GM12878 (cell line): ENCODE results near the gene MFSD6. TPM values are rescaled to one million over a fixed set of nuclear protein-coding genes. Genes with fewer than 3 reads are reported as not detected.

Source experiments
- ATAC-seq: fragments of 200-7000 bp; cut with Tn5 transposase; 3 replicates; pipeline ENCODE4 v1.9.1; 2020; ENCODE audit warnings: mild to moderate bottlenecking, moderate library complexity
- BruUV-seq: library from RNA; stranded (reverse); fragments of 400-500 nt; replicated peaks from 2 replicates; lab custom pipeline; 2021; lab: Mats Ljungman, UMichigan
- CTCF ChIA-PET: fragments of 300-600 bp; sonication (Branson Sonifier 250); formaldehyde crosslinking; extraction: SDS; loops from one replicate; lab custom pipeline; 2021; ENCODE audit warnings: inconsistent platforms; lab: Yijun Ruan, JAX
- POLR2A ChIA-PET: fragments of 350-600 bp; formaldehyde crosslinking; extraction: SDS; loops from one replicate; lab custom pipeline; 2021; ENCODE audit warnings: inconsistent platforms; lab: Charles Lee
- RAD21 ChIA-PET: fragments of 300-600 bp; sonication (Branson Sonifier 250); formaldehyde crosslinking; loops from one replicate; lab custom pipeline; 2023; ENCODE audit warnings: antibody characterized with exemption; ENCODE audit not compliant: unreplicated experiment; lab: Charles Lee
- SMC1A ChIA-PET: fragments of 300-600 bp; sonication (Branson Sonifier 250); formaldehyde crosslinking; loops from one replicate; lab custom pipeline; 2023; ENCODE audit not compliant: unreplicated experiment, uncharacterized antibody; lab: Charles Lee
- DNase-seq: peaks from one replicate; pipeline ENCODE4 v3.0.0-alpha.2; 2011; ENCODE audit warnings: low read depth, low spot score
- FAIRE-seq: peaks from 3 replicates; lab custom pipeline; 2011; peaks lifted over from hg19 to GRCh38; lab: Jason Lieb, UNC
- H2AFZ ChIP-seq: 2 replicates; pipeline ENCODE4 v1.6.0; 2011; ENCODE audit warnings: low read depth, low read length, control low read depth; ENCODE audit not compliant: control insufficient read depth
- H3K27ac ChIP-seq: 2 replicates; pipeline ENCODE4 v1.5.1; 2011; ENCODE audit warnings: control low read depth; ENCODE audit not compliant: control insufficient read depth, insufficient read depth
- H3K27me3 ChIP-seq, 2 experiments: replicated peaks in 1 of 2; 2 replicates each; pipeline versions ENCODE4 v1.6.0 to v1.6.1; 2011; ENCODE audit warnings: low read length in 1 of 2; ENCODE audit not compliant: control insufficient read depth in 2 of 2, insufficient read depth in 2 of 2
- H3K36me3 ChIP-seq, 2 experiments: 2 replicates each; pipeline ENCODE4 v1.5.1; 2011; ENCODE audit warnings: low read length in 1 of 2; ENCODE audit not compliant: control insufficient read depth in 2 of 2, insufficient read depth in 2 of 2
- H3K4me1 ChIP-seq: 2 replicates; pipeline ENCODE4 v1.6.1; 2011; ENCODE audit warnings: mild to moderate bottlenecking, low read length, moderate library complexity, mixed read lengths; ENCODE audit not compliant: control insufficient read depth, insufficient read depth
- H3K4me2 ChIP-seq: 2 replicates; pipeline ENCODE4 v1.6.0; 2011; ENCODE audit warnings: control low read depth; ENCODE audit not compliant: control insufficient read depth, insufficient read depth
- H3K4me3 ChIP-seq: fragments of 200-600 bp; sonication (generic); 2 replicates; pipeline ENCODE4 v1.5.1; 2016
- H3K79me2 ChIP-seq: 2 replicates; pipeline ENCODE4 v1.6.0; 2011; ENCODE audit warnings: low read length; ENCODE audit not compliant: control insufficient read depth, insufficient read depth
- H3K9ac ChIP-seq: 2 replicates; pipeline ENCODE4 v1.8.0; 2011; ENCODE audit warnings: low read length, control low read depth, mixed read lengths; ENCODE audit not compliant: control insufficient read depth, insufficient read depth
- H3K9me3 ChIP-seq: replicated peaks from 3 replicates; pipeline ENCODE4 v1.5.1; 2011; ENCODE audit warnings: mild to moderate bottlenecking, low read length; ENCODE audit not compliant: control insufficient read depth, insufficient read depth
- H4K20me1 ChIP-seq: 2 replicates; pipeline ENCODE4 v1.6.0; 2011; ENCODE audit not compliant: control insufficient read depth, insufficient read depth
- ATF7 ChIP-seq: fragments of 450-650 bp; IDR thresholded peaks from 2 replicates; pipeline ENCODE4 v1.6.1; 2016; ENCODE audit warnings: low read depth, mild to moderate bottlenecking
- BACH1 ChIP-seq: fragments of 450-650 bp; IDR thresholded peaks from 2 replicates; pipeline ENCODE4 v1.6.1; 2017; ENCODE audit warnings: mild to moderate bottlenecking, borderline replicate concordance
- CEBPZ ChIP-seq: fragments of 150-350 bp; IDR thresholded peaks from 2 replicates; pipeline ENCODE4 v1.6.1; 2016; ENCODE audit warnings: low read depth, low read length
- CHD1 ChIP-seq: IDR thresholded peaks from 2 replicates; pipeline ENCODE4 v1.6.1; 2012; ENCODE audit warnings: low read depth, low read length, improper control_type of control experiment
- IRF4 ChIP-seq: IDR thresholded peaks from 2 replicates; pipeline ENCODE4 v1.6.1; 2011; ENCODE audit warnings: low read depth, low read length
- JUNB ChIP-seq: IDR thresholded peaks from 2 replicates; pipeline ENCODE4 v1.6.1; 2016; ENCODE audit warnings: antibody characterized with exemption, mild to moderate bottlenecking
- PML ChIP-seq: IDR thresholded peaks from 2 replicates; pipeline ENCODE4 v1.6.1; 2012; ENCODE audit warnings: low read length, inconsistent platforms
- RBBP5 ChIP-seq: fragments of 200-600 bp; sonication (generic); conservative IDR thresholded peaks from 2 replicates; pipeline ENCODE4 v1.6.1; 2016
- REST ChIP-seq: IDR thresholded peaks from 2 replicates; pipeline ENCODE4 v1.6.1; 2012; ENCODE audit warnings: mild to moderate bottlenecking, low read depth, low read length
- SPI1 ChIP-seq: IDR thresholded peaks from 2 replicates; pipeline ENCODE4 v1.6.1; 2011; ENCODE audit warnings: low read depth, mild to moderate bottlenecking, low read length, moderate library complexity, borderline replicate concordance; ENCODE audit not compliant: insufficient read depth
- YBX1 ChIP-seq: fragments of 450-650 bp; IDR thresholded peaks from 2 replicates; pipeline ENCODE4 v1.6.1; 2016; ENCODE audit warnings: antibody characterized with exemption
- ZBTB11 ChIP-seq: fragments of 450-650 bp; formaldehyde crosslinking; IDR thresholded peaks from 2 replicates; pipeline ENCODE4 v1.5.0; 2022; ENCODE audit warnings: mild to moderate bottlenecking, missing genetic modification characterization
- in situ Hi-C: fragments of 300-500 bp; cut with MboI; formaldehyde crosslinking; loops from 9 replicates; pipeline ENCODE4 v1.14.3; 2018; ENCODE audit warnings: mixed read lengths
- intact Hi-C: fragments of 100-400 bp; cut with micrococcal nuclease; formaldehyde crosslinking; loops from one replicate; pipeline ENCODE4 v1.14.2; 2022; ENCODE audit not compliant: unreplicated experiment
- polyA plus RNA-seq, 11 experiments: library from polyadenylated mRNA; depleted of rRNA in 4 of 11; unstranded in 6 of 11; stranded (reverse) in 5 of 11; fragments of >200 nt; fragmentation: Nextera tagmentation in 4 of 11; fragmentation: Illumina TruSeq in 1 of 11; extraction: Ambion mirVana in 4 of 11; extraction: Trizol in 1 of 11; gene quantifications; 1 replicate in 1 of 11; 2 replicates in 10 of 11; pipeline versions ENCODE4 v1.2.1 to v1.2.3, GENCODE V29; 2011 to 2016; ENCODE audit warnings: inconsistent platforms in 2 of 11, missing spikeins in 2 of 11, low read depth in 1 of 11
- total RNA-seq, 4 experiments: library from RNA; depleted of rRNA in 3 of 4; stranded (reverse); fragments of >200 nt in 3 of 4; fragmentation: Illumina TruSeq in 1 of 4; extraction: Trizol in 1 of 4; gene quantifications; 2 replicates each; pipeline versions ENCODE4 v1.2.1 to v1.2.3, GENCODE V29; 2013 to 2021

MFSD6 gene
- total and polyA plus RNA-seq, 10 of the 15 experiments (the other 5 are each of a cell fraction or from before 2014, with no cell fraction given) = 6.7 to 42.6 (median 24.2) TPM

- ChIA-PET RAD21 (no interaction called here), SMC1A (interaction anchor here (1.0 to 1.8 kb wide), 5 partner anchors 9 to 367 kb away, joined by 3 to 6 read pairs (median 5); no protein-coding TSS in a partner anchor), POLR2A (no interaction called here), CTCF (interaction anchor here (0.7 to 2.9 kb wide), 4 partner anchors 9 to 134 kb away, joined by 3 to 11 read pairs (median 4); no protein-coding TSS in a partner anchor)
- FAIRE-seq (no peak), ATAC-seq (no peak), DNase-seq (no peak)
- BruUV-seq = no TSS peak
- Histone ChIP-seq H3K9me3 (no peaks in the 10 kb centered on the region; the same call in 2 of the 3 replicates), H3K27ac (no peak overlapping the region), H3K9ac (no peak overlapping the region), H3K4me3 (no peak overlapping the region), H2AFZ (no peak overlapping the region), H3K36me3 (no peaks in the 10 kb centered on the region), H3K79me2 (no peaks in the 10 kb centered on the region), H4K20me1 (no peaks in the 10 kb centered on the region), H3K27me3 (no peaks in the 10 kb centered on the region), H3K4me1 (no peaks in the 10 kb centered on the region), H3K4me2 (no peak overlapping the region)
- in situ Hi-C loops = no loop called here
- intact Hi-C loops = no loop called here
- TF ChIP-seq CEBPZ (no peak), REST (no peak), CHD1 (no peak), PML (no peak), RBBP5 (no peak), JUNB (no peak), ATF7 (no peak), IRF4 (no peak), BACH1 (no peak), SPI1 (no peak), YBX1 (no peak), ZBTB11 (CRISPR knock-in tag) (no peak)
Observed at GRCh38 chr2:190547886-190548285, 139.7 kb downstream of the MFSD6 start.
